Tibial nerve (tissue), 4 donors: ENCODE data around the gene PLEKHM2. TPM values are rescaled to one million over a fixed set of nuclear protein-coding genes. Genes with fewer than 3 reads are reported as not detected.

ENCODE experiments used
- DNase-seq, 2 donors: peaks; one replicate each; pipeline ENCODE4 v3.0.0-alpha.2; 2019; ENCODE audit warnings: low spot score in 2 of 2
- H3K27ac ChIP-seq, 4 donors: fragments of 200-600 bp; sonication (generic) in 3 of 4; one replicate each; pipeline ENCODE4 v1.5.1; 2017 to 2019; ENCODE audit warnings: mild to moderate bottlenecking in 1 of 4
- H3K27me3 ChIP-seq, 2 donors: fragments of 200-600 bp; sonication (generic) in 1 of 2; one replicate each; pipeline versions ENCODE4 v1.5.1 to v1.6.0; 2017 to 2019
- H3K36me3 ChIP-seq, 3 donors: fragments of 200-600 bp; sonication (generic); one replicate each; pipeline ENCODE4 v1.5.1; 2018 to 2019
- H3K4me1 ChIP-seq, 4 donors: fragments of 200-600 bp; sonication (generic) in 3 of 4; one replicate each; pipeline ENCODE4 v1.5.1; 2017 to 2019
- H3K4me3 ChIP-seq, 4 donors: fragments of 200-600 bp; sonication (generic) in 3 of 4; one replicate each; pipeline ENCODE4 v1.5.1; 2017 to 2019; ENCODE audit warnings: mild to moderate bottlenecking in 1 of 4, moderate library complexity in 1 of 4
- H3K9me3 ChIP-seq, 4 donors: fragments of 200-600 bp; sonication (generic) in 3 of 4; one replicate each; pipeline ENCODE4 v1.5.1; 2017 to 2019
- EP300 ChIP-seq, 2 donors: sonication (generic); formaldehyde crosslinking; IDR thresholded peaks; one replicate each; pipeline ENCODE4 v1.6.1; 2017; ENCODE audit warnings: antibody characterized with exemption in 2 of 2, mild to moderate bottlenecking in 1 of 2
- POLR2A ChIP-seq, 2 donors: fragments of 450-650 bp; IDR thresholded peaks; one replicate each; pipeline ENCODE4 v1.6.1; 2017; ENCODE audit warnings: antibody characterized with exemption in 2 of 2, mild to moderate bottlenecking in 2 of 2, moderate library complexity in 2 of 2
- WGBS, 2 donors: methylation state at CpG; one replicate each; pipeline ENCODE4 v1.1.5; 2018; 5-methylcytosine and 5-hydroxymethylcytosine counted together
- total RNA-seq, 4 donors: library from RNA; depleted of rRNA; stranded (reverse); fragments of >200 nt; gene quantifications; one replicate each; pipeline ENCODE4 v1.1.0, GENCODE V29; 2016
- TF ChIP-seq, protein P1 (sequence below), 5 experiments: fragments of 200-600 bp in 3 of 5; fragments of 450-650 bp in 2 of 5; sonication (generic) in 3 of 5; IDR thresholded peaks; one replicate each; pipeline ENCODE4 v1.5.1; 2016 to 2019; ENCODE audit warnings: antibody characterized with exemption in 5 of 5, mild to moderate bottlenecking in 3 of 5, moderate library complexity in 2 of 5

Gene PLEKHM2
- total RNA-seq, 4 donors from 2014 or later: 54.0 to 80.4 (median 57.1) TPM

DNA sequence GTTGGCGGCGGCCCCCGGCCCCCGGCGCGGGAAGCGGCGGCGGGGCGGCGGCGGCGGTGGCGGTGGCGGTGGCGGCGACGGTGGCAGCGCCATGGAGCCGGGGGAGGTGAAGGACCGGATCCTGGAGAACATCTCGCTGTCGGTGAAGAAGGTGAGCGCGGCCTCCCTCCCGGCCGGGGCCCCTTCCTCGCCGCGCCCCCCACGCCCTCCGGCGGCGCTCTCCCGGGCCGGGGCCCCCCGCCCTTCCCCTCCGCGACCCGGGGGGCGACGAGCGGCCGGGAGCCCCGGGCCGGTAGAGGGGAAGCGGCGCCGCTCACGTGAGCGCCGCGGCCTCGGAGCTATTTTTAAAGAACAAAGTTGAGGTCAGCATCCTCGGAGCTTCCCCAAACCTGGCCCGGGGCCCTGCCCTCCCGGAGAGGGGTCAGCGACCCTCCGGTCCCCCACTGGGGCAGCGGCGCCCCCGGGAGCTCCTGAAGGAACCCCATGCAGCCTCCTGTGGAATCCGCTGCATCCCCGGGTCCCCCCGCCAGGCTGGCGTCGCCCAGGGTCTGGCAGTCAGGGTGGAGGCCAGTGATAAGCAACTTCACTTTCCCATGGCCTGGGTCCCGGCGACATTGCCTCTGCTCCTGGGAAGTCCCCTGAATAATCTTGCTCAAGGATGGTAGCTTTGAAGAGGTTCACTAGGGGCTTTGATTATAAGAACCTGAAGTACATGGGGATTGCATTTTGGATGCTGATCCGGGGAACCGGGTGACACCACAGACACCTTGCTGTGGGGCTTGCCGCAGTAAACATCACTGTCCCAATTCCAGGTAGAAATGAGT lies 560 bp downstream of the PLEKHM2 start:
- no peak for DNase-seq
- WGBS, 2 donors: 1 to 2% methylated on average over 13 to 44 of the region's 72 CpGs
- Histone ChIP-seq H3K27me3 (no peaks in the 10 kb centered on the region), H3K36me3 (peaks cover 0 to 9% (median 0%) of the 10 kb centered on the region in 3 donors), H3K4me3 (peak overlapping the region; percentile 76 to 97 (median 94)), H3K9me3 (no peaks in the 10 kb centered on the region), H3K27ac (peak overlapping the region; percentile 86 to 99 (median 96)), H3K4me1 (peaks cover 0 to 57% (median 23%) of the 10 kb centered on the region in 4 donors)
- TF ChIP-seq, protein P1, sequence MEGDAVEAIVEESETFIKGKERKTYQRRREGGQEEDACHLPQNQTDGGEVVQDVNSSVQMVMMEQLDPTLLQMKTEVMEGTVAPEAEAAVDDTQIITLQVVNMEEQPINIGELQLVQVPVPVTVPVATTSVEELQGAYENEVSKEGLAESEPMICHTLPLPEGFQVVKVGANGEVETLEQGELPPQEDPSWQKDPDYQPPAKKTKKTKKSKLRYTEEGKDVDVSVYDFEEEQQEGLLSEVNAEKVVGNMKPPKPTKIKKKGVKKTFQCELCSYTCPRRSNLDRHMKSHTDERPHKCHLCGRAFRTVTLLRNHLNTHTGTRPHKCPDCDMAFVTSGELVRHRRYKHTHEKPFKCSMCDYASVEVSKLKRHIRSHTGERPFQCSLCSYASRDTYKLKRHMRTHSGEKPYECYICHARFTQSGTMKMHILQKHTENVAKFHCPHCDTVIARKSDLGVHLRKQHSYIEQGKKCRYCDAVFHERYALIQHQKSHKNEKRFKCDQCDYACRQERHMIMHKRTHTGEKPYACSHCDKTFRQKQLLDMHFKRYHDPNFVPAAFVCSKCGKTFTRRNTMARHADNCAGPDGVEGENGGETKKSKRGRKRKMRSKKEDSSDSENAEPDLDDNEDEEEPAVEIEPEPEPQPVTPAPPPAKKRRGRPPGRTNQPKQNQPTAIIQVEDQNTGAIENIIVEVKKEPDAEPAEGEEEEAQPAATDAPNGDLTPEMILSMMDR (IDR thresholded peaks at IDR 0.05): peak in 2 of 5 experiments; percentile 45 to 53
- no peak for TF ChIP-seq EP300 (IDR thresholded peaks at IDR 0.05)
- TF ChIP-seq POLR2A (IDR thresholded peaks at IDR 0.05): peak in 1 of 2 donors; percentile 18

DNA sequence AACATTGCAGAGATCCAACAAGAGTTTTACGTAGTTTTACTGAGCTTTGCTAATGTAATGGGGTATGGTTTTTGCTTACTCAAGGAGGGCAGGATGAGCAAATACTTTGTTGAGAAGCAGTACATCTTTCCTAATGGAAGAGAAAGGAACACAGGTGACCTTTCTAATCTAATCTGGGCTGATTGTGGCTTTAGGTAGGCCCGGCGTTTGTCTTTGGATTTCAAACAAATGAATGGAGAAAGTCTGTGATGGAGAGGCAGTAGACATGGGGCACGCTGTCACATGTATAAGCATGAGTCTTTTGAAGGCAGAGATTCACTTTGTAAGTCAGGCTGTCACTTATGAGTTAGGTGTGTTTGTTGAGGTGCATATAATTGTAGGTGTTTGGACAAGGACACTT lies 1.7 kb downstream of the PLEKHM2 start:
- H3K27me3 ChIP-seq: no peaks in the 10 kb centered on the region
- TF ChIP-seq EP300 (IDR thresholded peaks at IDR 0.05): no peak
- no peak for TF ChIP-seq POLR2A (IDR thresholded peaks at IDR 0.05)
- TF ChIP-seq, protein P1 (IDR thresholded peaks at IDR 0.05): no peak
- H3K27ac ChIP-seq: peak overlapping the region; percentile 15 to 99 (median 96)
- WGBS, 2 donors: 56 to 63% methylated on average over 4 of the region's 4 CpGs
- H3K9me3 ChIP-seq: no peaks in the 10 kb centered on the region
- H3K4me1 ChIP-seq: peaks cover 0 to 59% (median 20%) of the 10 kb centered on the region in 4 donors
- peak overlapping the region in 3 of 4 donors; percentile 17 to 97 (median 91) for H3K4me3 ChIP-seq
- DNase-seq: no peak
- peaks cover 0 to 10% (median 0%) of the 10 kb centered on the region in 3 donors for H3K36me3 ChIP-seq

DNA sequence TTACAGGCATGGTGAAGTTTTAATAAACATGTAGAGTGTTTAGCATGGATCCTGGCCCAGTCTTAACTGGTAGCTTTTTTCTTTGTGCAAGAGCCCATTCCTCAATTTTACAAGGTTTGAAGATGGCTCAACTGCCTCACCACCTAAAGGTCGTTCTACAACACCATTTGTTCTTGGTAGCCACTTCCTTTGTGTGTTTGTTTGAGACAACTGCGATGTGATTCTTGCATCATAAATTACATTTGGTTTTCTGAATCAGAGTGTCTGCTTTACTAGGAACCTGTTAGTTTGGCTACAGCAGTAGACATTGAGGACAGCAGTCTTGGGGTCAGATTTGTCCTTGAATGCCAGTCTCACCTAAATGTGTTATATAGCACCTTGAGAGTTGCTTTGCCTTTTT lies 3.3 kb downstream of the PLEKHM2 start:
- H3K4me1 ChIP-seq: peaks cover 0 to 64% (median 30%) of the 10 kb centered on the region in 4 donors
- peaks cover 0 to 10% (median 0%) of the 10 kb centered on the region in 3 donors for H3K36me3 ChIP-seq
- WGBS, 2 donors: 85 to 91% methylated on average over 2 of the region's 2 CpGs
- peak overlapping the region in 1 of 4 donors; percentile 14 for H3K27ac ChIP-seq
- TF ChIP-seq EP300 (IDR thresholded peaks at IDR 0.05) (no peak), POLR2A (IDR thresholded peaks at IDR 0.05) (no peak)
- TF ChIP-seq, protein P1 (IDR thresholded peaks at IDR 0.05): no peak
- no peaks in the 10 kb centered on the region for H3K9me3 ChIP-seq
- H3K27me3 ChIP-seq: no peaks in the 10 kb centered on the region
- no peak for DNase-seq
- no peak overlapping the region for H3K4me3 ChIP-seq

DNA sequence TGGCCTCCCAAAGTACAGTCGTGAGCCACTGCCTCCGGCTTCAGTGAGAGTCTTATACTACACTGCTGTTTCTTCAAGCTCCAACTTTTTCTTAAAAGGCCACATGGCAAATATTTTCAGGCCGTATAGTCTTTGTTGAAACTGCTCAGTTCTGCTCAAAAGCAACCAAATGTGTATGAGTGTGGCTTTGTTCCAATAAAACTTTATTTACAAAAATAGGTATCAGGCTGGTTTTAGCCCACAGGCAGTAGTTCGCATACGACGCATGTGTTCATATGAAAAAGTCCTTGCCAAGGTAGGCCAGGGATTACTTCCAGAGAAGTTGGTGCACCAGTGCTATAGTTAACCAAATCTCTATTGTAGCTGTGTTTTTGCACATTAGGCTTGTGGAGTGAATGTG lies 6.2 kb downstream of the PLEKHM2 start:
- Histone ChIP-seq H3K27me3 (no peaks in the 10 kb centered on the region), H3K27ac (no peak overlapping the region), H3K4me3 (no peak overlapping the region), H3K4me1 (peaks cover 0 to 66% (median 27%) of the 10 kb centered on the region in 4 donors), H3K36me3 (peaks cover 0 to 10% (median 0%) of the 10 kb centered on the region in 3 donors), H3K9me3 (no peaks in the 10 kb centered on the region)
- WGBS, 2 donors: 93% methylated on average over 6 of the region's 6 CpGs
- no peak for DNase-seq
- TF ChIP-seq, protein P1 (IDR thresholded peaks at IDR 0.05): no peak
- TF ChIP-seq EP300 (IDR thresholded peaks at IDR 0.05) (no peak), POLR2A (IDR thresholded peaks at IDR 0.05) (no peak)

DNA sequence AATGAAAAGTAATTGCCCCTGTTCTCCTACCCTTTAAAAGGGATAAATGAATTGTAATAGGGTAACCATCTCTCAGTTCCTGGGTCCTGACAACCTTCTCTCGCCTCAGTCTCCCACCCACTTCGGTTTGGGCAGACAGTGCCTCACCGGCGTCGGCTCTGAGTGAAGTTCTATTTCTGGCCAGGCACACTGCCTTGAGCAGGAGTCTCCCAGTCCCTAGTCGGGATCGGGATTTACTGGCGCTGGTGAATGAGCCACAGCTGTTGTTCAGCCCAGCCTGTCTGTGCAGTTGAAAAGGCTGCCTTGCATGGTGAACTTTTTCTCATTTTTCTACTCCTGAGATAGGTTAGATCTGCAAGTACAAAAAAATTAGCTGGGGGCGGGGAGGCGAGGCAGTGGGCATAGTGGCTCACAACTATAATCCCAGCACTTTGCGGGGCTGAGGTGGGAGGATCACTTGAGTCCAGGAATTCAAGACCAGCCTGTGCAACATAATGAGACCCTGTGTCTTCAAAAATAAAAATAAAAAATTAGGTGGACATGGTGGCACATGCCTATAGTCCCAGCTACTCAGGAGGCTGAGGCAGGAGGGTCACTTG lies 7.4 kb downstream of the PLEKHM2 start:
- Histone ChIP-seq H3K36me3 (peaks cover 0 to 17% (median 0%) of the 10 kb centered on the region in 3 donors), H3K9me3 (no peaks in the 10 kb centered on the region), H3K27me3 (no peaks in the 10 kb centered on the region), H3K27ac (peak overlapping the region in 3 of 4 donors; percentile 4 to 27 (median 26)), H3K4me3 (no peak overlapping the region), H3K4me1 (peaks cover 0 to 63% (median 18%) of the 10 kb centered on the region in 4 donors)
- TF ChIP-seq, protein P1 (IDR thresholded peaks at IDR 0.05): no peak
- no peak for TF ChIP-seq POLR2A (IDR thresholded peaks at IDR 0.05)
- TF ChIP-seq EP300 (IDR thresholded peaks at IDR 0.05): no peak
- 50 to 67% methylated on average over 11 of the region's 11 CpGs for WGBS, 2 donors
- DNase-seq: no peak
